SK-N-SH (cell line): ENCODE data around the gene TPO. TPM values are rescaled to one million over a fixed set of nuclear protein-coding genes. Genes with fewer than 3 reads are reported as not detected.

Source experiments
- CTCF ChIA-PET: fragments of 300-600, 350-600 bp; formaldehyde crosslinking; extraction: SDS; loops from one replicate; lab custom pipeline; 2021; lab: Yijun Ruan, JAX
- POLR2A ChIA-PET: fragments of 350-600 bp; sonication (Branson Sonifier 250); formaldehyde crosslinking; extraction: SDS; loops from one replicate; lab custom pipeline; 2020; ENCODE audit warnings: antibody characterized with exemption, inconsistent platforms; lab: Yijun Ruan, JAX
- DNase-seq: peaks from one replicate; pipeline ENCODE4 v3.0.0; 2012
- H2AFZ ChIP-seq: fragments of 200-600 bp; sonication (generic); 2 replicates; pipeline ENCODE4 v1.8.1; 2016; ENCODE audit warnings: antibody characterized with exemption, mild to moderate bottlenecking, low read depth
- H3F3A ChIP-seq: fragments of 200-600 bp; sonication (generic); replicated peaks from 2 replicates; pipeline ENCODE3; 2016; ENCODE audit warnings: antibody characterized with exemption, mild to moderate bottlenecking; ENCODE audit not compliant: insufficient read depth
- H3K27ac ChIP-seq, 2 experiments: fragments of 200-500 bp in 1 of 2; fragments of 200-600 bp in 1 of 2; sonication (Bioruptor generic) in 1 of 2; sonication (generic), shearing (Covaris generic) in 1 of 2; 2 replicates each; pipeline versions ENCODE4 v1.5.1 to v1.6.1; 2014 to 2016; ENCODE audit warnings: low read depth in 2 of 2, inconsistent platforms in 1 of 2, low read length in 1 of 2, mild to moderate bottlenecking in 1 of 2, mixed read lengths in 1 of 2
- H3K27me3 ChIP-seq: fragments of 200-600 bp; sonication (generic), shearing (Covaris generic); 2 replicates; pipeline ENCODE4 v1.6.1; 2016; ENCODE audit warnings: mixed run types; ENCODE audit not compliant: insufficient read depth
- H3K36me3 ChIP-seq, 2 experiments: fragments of 200-500 bp in 1 of 2; fragments of 200-600 bp in 1 of 2; sonication (Bioruptor generic) in 1 of 2; sonication (generic) in 1 of 2; replicated peaks in 1 of 2; 2 replicates each; pipeline versions ENCODE3 to v1.5.1; 2014 to 2016; ENCODE audit warnings: low read length in 1 of 2, mild to moderate bottlenecking in 1 of 2; ENCODE audit not compliant: insufficient read depth in 2 of 2, control insufficient read depth in 1 of 2
- H3K4me1 ChIP-seq, 2 experiments: fragments of 200-500 bp in 1 of 2; fragments of 200-600 bp in 1 of 2; sonication (Bioruptor generic) in 1 of 2; sonication (generic), shearing (Covaris generic) in 1 of 2; 2 replicates each; pipeline versions ENCODE4 v1.5.1 to v1.6.1; 2014 to 2016; ENCODE audit warnings: low read depth in 1 of 2, low read length in 1 of 2, mixed run types in 1 of 2; ENCODE audit not compliant: insufficient read depth in 2 of 2, control insufficient read depth in 1 of 2
- H3K4me2 ChIP-seq: fragments of 200-600 bp; sonication (generic), shearing (Covaris generic); 2 replicates; pipeline ENCODE4 v1.6.1; 2017; ENCODE audit warnings: mixed run types
- H3K4me3 ChIP-seq, 2 experiments: fragments of 200-500 bp in 1 of 2; fragments of 200-600 bp in 1 of 2; sonication (Bioruptor generic) in 1 of 2; sonication (generic), shearing (Covaris generic) in 1 of 2; 2 replicates each; pipeline versions ENCODE4 v1.5.1 to v1.8.1; 2014 to 2016; ENCODE audit warnings: low read depth in 2 of 2, inconsistent platforms in 1 of 2, low read length in 1 of 2, mild to moderate bottlenecking in 1 of 2, mixed read lengths in 1 of 2, moderate library complexity in 1 of 2
- H3K79me2 ChIP-seq: fragments of 200-600 bp; sonication (generic); 2 replicates; pipeline ENCODE4 v1.8.1; 2017; ENCODE audit warnings: mild to moderate bottlenecking; ENCODE audit not compliant: insufficient read depth
- H3K9ac ChIP-seq: fragments of 200-600 bp; sonication (generic); 2 replicates; pipeline ENCODE4 v1.6.1; 2017; ENCODE audit warnings: mixed run types
- H3K9me2 ChIP-seq: fragments of 200-600 bp; sonication (generic); 2 replicates; pipeline ENCODE4 v1.6.1; 2017; ENCODE audit warnings: mixed run types
- H3K9me3 ChIP-seq: fragments of 200-600 bp; sonication (generic); 2 replicates; pipeline ENCODE4 v1.6.1; 2017; ENCODE audit warnings: mixed run types, mild to moderate bottlenecking, moderate library complexity
- H4K20me1 ChIP-seq: fragments of 200-600 bp; sonication (generic); 2 replicates; pipeline ENCODE4 v1.6.1; 2017; ENCODE audit warnings: mild to moderate bottlenecking, mixed run types; ENCODE audit not compliant: insufficient read depth
- CTCF ChIP-seq: fragments of 200-600 bp; sonication (generic); IDR thresholded peaks from 2 replicates; pipeline ENCODE4 v1.6.1; 2017; ENCODE audit warnings: antibody characterized with exemption, mild to moderate bottlenecking, moderate library complexity
- ELF1 ChIP-seq: IDR thresholded peaks from 2 replicates; pipeline ENCODE4 v1.4.0; 2012
- EZH2phosphoT487 ChIP-seq: fragments of 200-600 bp; sonication (generic); IDR thresholded peaks from 2 replicates; pipeline ENCODE4 v1.6.1; 2017; ENCODE audit warnings: low read depth, mixed run types, mild to moderate bottlenecking, antibody characterized with exemption, moderate library complexity, borderline replicate concordance
- GATA2 ChIP-seq: sonication (generic); formaldehyde crosslinking; IDR thresholded peaks from 2 replicates; pipeline ENCODE4 v1.5.0; 2020; ENCODE audit warnings: mild to moderate bottlenecking, missing genetic modification reagents
- IRF3 ChIP-seq: fragments of 150-350 bp; IDR thresholded peaks from 2 replicates; pipeline ENCODE4 v1.6.1; 2016; ENCODE audit warnings: mild to moderate bottlenecking, low read depth, low read length
- MEF2A ChIP-seq: IDR thresholded peaks from 2 replicates; pipeline ENCODE4 v1.4.0; 2012; ENCODE audit warnings: low read depth, borderline replicate concordance
- MXI1 ChIP-seq: IDR thresholded peaks from 2 replicates; pipeline ENCODE4 v1.6.1; 2012; ENCODE audit warnings: mild to moderate bottlenecking, low read depth, low read length, improper control_type of control experiment
- NFIC ChIP-seq: IDR thresholded peaks from 2 replicates; pipeline ENCODE4 v1.4.0; 2012; ENCODE audit warnings: borderline replicate concordance
- RAD21 ChIP-seq: IDR thresholded peaks from 2 replicates; pipeline ENCODE4 v1.6.1; 2012; ENCODE audit warnings: mild to moderate bottlenecking, low read length
- RFX5 ChIP-seq: IDR thresholded peaks from 2 replicates; pipeline ENCODE4 v1.6.1; 2012; ENCODE audit warnings: mild to moderate bottlenecking, improper control_type of control experiment, low read length
- SMC3 ChIP-seq: IDR thresholded peaks from 2 replicates; pipeline ENCODE4 v1.6.1; 2012; ENCODE audit warnings: low read depth, low read length, improper control_type of control experiment
- TAF1 ChIP-seq: IDR thresholded peaks from 2 replicates; pipeline ENCODE4 v1.6.1; 2012; ENCODE audit warnings: low read depth, mild to moderate bottlenecking, low read length, moderate library complexity, borderline replicate concordance
- YY1 ChIP-seq: IDR thresholded peaks from 2 replicates; pipeline ENCODE4 v1.4.0; 2012; ENCODE audit warnings: low read depth, mild to moderate bottlenecking
- ZBTB33 ChIP-seq: IDR thresholded peaks from 2 replicates; pipeline ENCODE4 v1.4.0; 2012; ENCODE audit warnings: low read depth, borderline replicate concordance
- WGBS: methylation state at CpG from one replicate; pipeline ENCODE4 v1.1.6; 2017; ENCODE audit warnings: low lambda C conversion rate; 5-methylcytosine and 5-hydroxymethylcytosine counted together
- polyA plus RNA-seq, 3 experiments: library from polyadenylated mRNA; depleted of rRNA; stranded (reverse); fragments of >200 nt; gene quantifications; 2 replicates each; pipeline ENCODE4 v1.2.3, GENCODE V29; 2012
- TF ChIP-seq, protein P1 (sequence below): IDR thresholded peaks from 2 replicates; pipeline ENCODE4 v1.6.1; 2012; ENCODE audit warnings: mild to moderate bottlenecking, low read depth, low read length, moderate library complexity

TPO gene
- polyA plus RNA-seq, 1 of the 3 experiments (the other 2 are of a cell fraction): not detected

DNA sequence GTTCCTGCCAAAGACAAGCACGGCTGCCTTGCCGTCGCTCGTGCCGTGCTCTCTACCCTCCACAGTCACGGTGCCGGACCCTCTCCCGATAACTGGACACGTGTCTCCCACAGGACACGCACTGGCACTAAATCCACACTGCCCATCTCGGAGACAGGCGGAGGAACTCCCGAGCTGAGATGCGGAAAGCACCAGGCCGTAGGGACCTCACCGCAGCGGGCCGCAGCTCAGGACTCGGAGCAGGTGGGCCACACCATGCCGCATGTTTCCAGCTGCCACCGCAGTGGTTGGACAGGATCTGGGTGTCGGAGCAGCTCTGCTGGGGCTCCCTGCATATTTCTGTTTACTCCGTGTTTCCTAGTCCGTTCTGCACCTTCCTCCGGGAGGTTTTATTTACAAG lies 127.2 kb downstream of the TPO start:
- H3K79me2 ChIP-seq: no peaks in the 10 kb centered on the region
- H3K9ac ChIP-seq: no peak overlapping the region
- no peak for DNase-seq
- no peaks in the 10 kb centered on the region for H3K27me3 ChIP-seq
- H3F3A ChIP-seq: peaks cover 5% of the 10 kb centered on the region
- H3K27ac ChIP-seq: no peak overlapping the region
- TF ChIP-seq ZBTB33: no peak
- TF ChIP-seq ELF1: no peak
- 74% methylated on average over 18 of the region's 25 CpGs for WGBS
- H4K20me1 ChIP-seq: no peaks in the 10 kb centered on the region
- H3K4me3 ChIP-seq: no peak overlapping the region
- no peaks in the 10 kb centered on the region for H3K36me3 ChIP-seq
- no peak overlapping the region for H3K4me2 ChIP-seq
- CTCF ChIA-PET: interaction anchor here (0.7 to 4.1 kb wide), 5 partner anchors 10 to 586 kb away, joined by 3 to 39 read pairs (median 3); no protein-coding TSS in a partner anchor
- H3K9me2 ChIP-seq: no peaks in the 10 kb centered on the region
- no peak overlapping the region for H2AFZ ChIP-seq
- no peaks in the 10 kb centered on the region for H3K9me3 ChIP-seq
- POLR2A ChIA-PET: no interaction called here
- H3K4me1 ChIP-seq: peaks cover 0 to 28% of the 10 kb centered on the region in 2 experiments; a peak in 2 of 4 replicates

DNA sequence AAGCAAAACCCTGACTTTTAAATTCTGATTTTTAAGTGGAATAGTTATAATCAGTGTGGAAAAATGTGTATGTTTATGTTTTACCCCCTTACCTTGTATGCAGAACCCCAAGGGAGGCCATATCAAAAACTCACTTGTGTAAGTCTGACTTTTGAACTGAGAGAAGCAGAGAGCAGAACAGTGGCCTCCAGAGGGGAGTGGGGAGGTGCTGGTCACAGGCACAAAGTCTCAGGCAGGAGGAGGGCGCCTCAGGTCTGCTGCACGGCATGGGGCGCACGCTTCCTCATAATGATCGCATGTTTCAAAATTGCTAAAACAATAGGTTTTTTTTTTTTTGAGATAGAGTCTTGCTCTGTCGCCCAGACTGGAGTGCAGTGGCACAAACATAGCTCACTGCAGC lies 127.8 kb downstream of the TPO start:
- no peaks in the 10 kb centered on the region for H3K79me2 ChIP-seq
- H2AFZ ChIP-seq: no peak overlapping the region
- peaks cover 5% of the 10 kb centered on the region for H3F3A ChIP-seq
- no peaks in the 10 kb centered on the region for H3K9me3 ChIP-seq
- no peaks in the 10 kb centered on the region for H4K20me1 ChIP-seq
- no peaks in the 10 kb centered on the region for H3K36me3 ChIP-seq
- 74% methylated on average over 6 of the region's 6 CpGs for WGBS
- no peaks in the 10 kb centered on the region for H3K27me3 ChIP-seq
- ChIA-PET CTCF (interaction anchor here (0.7 to 4.1 kb wide), 5 partner anchors 9 to 586 kb away, joined by 3 to 39 read pairs (median 3); no protein-coding TSS in a partner anchor), POLR2A (no interaction called here)
- H3K4me3 ChIP-seq: no peak overlapping the region
- TF ChIP-seq ELF1 (no peak), GATA2 (no peak), RFX5 (no peak), MXI1 (no peak), SMC3 (no peak), MEF2A (no peak), EZH2phosphoT487 (no peak), YY1 (no peak), CTCF (no peak), RAD21 (no peak), NFIC (no peak), IRF3 (no peak), TAF1 (no peak)
- TF ChIP-seq, protein P1, sequence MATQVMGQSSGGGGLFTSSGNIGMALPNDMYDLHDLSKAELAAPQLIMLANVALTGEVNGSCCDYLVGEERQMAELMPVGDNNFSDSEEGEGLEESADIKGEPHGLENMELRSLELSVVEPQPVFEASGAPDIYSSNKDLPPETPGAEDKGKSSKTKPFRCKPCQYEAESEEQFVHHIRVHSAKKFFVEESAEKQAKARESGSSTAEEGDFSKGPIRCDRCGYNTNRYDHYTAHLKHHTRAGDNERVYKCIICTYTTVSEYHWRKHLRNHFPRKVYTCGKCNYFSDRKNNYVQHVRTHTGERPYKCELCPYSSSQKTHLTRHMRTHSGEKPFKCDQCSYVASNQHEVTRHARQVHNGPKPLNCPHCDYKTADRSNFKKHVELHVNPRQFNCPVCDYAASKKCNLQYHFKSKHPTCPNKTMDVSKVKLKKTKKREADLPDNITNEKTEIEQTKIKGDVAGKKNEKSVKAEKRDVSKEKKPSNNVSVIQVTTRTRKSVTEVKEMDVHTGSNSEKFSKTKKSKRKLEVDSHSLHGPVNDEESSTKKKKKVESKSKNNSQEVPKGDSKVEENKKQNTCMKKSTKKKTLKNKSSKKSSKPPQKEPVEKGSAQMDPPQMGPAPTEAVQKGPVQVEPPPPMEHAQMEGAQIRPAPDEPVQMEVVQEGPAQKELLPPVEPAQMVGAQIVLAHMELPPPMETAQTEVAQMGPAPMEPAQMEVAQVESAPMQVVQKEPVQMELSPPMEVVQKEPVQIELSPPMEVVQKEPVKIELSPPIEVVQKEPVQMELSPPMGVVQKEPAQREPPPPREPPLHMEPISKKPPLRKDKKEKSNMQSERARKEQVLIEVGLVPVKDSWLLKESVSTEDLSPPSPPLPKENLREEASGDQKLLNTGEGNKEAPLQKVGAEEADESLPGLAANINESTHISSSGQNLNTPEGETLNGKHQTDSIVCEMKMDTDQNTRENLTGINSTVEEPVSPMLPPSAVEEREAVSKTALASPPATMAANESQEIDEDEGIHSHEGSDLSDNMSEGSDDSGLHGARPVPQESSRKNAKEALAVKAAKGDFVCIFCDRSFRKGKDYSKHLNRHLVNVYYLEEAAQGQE: no peak
- H3K4me2 ChIP-seq: no peak overlapping the region
- no peak overlapping the region for H3K9ac ChIP-seq
- no peak for DNase-seq
- H3K9me2 ChIP-seq: no peaks in the 10 kb centered on the region
- H3K4me1 ChIP-seq: peaks cover 0 to 32% of the 10 kb centered on the region in 2 experiments; a peak in 2 of 4 replicates
- no peak overlapping the region for H3K27ac ChIP-seq
